ENCODE results near the gene OPCML.

Gene OPCML

DNA sequence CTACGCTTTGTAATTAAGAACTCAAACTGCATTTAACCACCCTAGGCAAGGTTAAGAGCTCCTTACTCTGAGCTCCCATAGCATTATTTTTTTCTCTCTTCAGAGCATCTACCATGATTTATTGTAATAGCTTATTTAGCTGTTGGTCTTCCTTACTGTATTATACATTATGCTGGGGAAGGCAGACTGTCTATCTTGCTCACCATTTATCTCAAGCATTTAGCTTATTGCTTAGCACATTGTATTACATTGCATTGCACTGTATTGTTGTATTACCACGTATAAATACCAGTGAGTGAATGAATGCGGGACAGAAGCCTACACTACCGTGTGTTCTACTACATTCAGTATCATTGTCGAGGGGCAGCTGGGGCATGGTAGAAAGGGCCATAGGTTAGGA is 324.3 kb downstream of the OPCML start:
- no peaks in the 10 kb centered on the region for H4K20me1 ChIP-seq (ENCODE audit: insufficient read depth)
- H3K79me2 ChIP-seq (ENCODE audit: insufficient read depth, low read depth): no peaks in the 10 kb centered on the region
- H3K4me2 ChIP-seq: no peak overlapping the region
- TF ChIP-seq, protein P1, sequence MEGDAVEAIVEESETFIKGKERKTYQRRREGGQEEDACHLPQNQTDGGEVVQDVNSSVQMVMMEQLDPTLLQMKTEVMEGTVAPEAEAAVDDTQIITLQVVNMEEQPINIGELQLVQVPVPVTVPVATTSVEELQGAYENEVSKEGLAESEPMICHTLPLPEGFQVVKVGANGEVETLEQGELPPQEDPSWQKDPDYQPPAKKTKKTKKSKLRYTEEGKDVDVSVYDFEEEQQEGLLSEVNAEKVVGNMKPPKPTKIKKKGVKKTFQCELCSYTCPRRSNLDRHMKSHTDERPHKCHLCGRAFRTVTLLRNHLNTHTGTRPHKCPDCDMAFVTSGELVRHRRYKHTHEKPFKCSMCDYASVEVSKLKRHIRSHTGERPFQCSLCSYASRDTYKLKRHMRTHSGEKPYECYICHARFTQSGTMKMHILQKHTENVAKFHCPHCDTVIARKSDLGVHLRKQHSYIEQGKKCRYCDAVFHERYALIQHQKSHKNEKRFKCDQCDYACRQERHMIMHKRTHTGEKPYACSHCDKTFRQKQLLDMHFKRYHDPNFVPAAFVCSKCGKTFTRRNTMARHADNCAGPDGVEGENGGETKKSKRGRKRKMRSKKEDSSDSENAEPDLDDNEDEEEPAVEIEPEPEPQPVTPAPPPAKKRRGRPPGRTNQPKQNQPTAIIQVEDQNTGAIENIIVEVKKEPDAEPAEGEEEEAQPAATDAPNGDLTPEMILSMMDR (conservative IDR thresholded peaks at IDR 0.05; ENCODE audit: low read depth, low read length): no peak
- H3K4me3 ChIP-seq (IDR thresholded peaks at IDR 0.05; ENCODE audit: insufficient read depth, low read depth, low read length): no peak overlapping the region
- no peak overlapping the region for H3K9ac ChIP-seq
- no peaks in the 10 kb centered on the region for H3K4me1 ChIP-seq (ENCODE audit: low read depth, poor library complexity, severe bottlenecking)
- no peaks in the 10 kb centered on the region for H3K27me3 ChIP-seq (ENCODE audit: insufficient read depth, low read depth)
- H3K27ac ChIP-seq: no peak overlapping the region
- no peak overlapping the region for H2AFZ ChIP-seq (ENCODE audit: low read depth)
- H3K36me3 ChIP-seq (ENCODE audit: insufficient read depth): no peaks in the 10 kb centered on the region

DNA sequence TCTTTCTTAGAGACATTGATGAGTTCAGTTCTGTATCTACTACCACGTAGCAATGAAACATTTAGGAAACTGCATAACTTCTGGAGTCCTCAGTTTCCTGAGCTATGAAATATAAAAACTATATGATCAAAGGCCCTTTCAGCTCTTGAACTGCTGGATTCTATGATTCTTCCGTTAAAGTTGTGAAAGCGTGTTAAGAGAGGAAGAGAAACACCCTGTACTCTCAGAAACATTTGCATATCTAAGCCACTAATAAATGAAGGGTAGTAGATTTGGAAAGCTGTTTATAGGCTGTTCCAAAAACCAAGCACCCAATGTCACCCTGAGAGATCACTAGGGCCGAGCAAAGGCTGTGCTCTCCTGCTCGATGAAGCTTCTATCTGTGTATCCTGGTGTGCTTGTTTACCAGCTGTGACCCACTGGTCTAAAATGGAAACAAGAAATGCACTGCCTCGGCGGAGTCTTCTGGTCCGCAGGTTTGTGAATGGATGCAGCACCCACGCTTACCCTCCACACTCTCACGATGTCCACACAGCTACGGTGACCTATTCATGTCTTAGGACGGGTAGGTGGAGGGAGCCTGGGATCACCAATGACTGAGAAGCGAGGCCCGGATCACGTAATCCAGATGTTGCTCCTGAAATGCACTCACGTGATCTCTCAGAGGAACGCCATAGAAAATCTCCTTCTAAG is 325.8 kb downstream of the OPCML start:
- Histone ChIP-seq H3K4me1 (ENCODE audit: low read depth, poor library complexity, severe bottlenecking) (no peaks in the 10 kb centered on the region), H3K36me3 (ENCODE audit: insufficient read depth) (no peaks in the 10 kb centered on the region), H3K27me3 (ENCODE audit: insufficient read depth, low read depth) (no peaks in the 10 kb centered on the region), H3K9ac (no peak overlapping the region), H3K4me2 (no peak overlapping the region), H4K20me1 (ENCODE audit: insufficient read depth) (no peaks in the 10 kb centered on the region), H3K4me3 (IDR thresholded peaks at IDR 0.05; ENCODE audit: insufficient read depth, low read depth, low read length) (no peak overlapping the region), H3K79me2 (ENCODE audit: insufficient read depth, low read depth) (no peaks in the 10 kb centered on the region), H3K27ac (no peak overlapping the region), H2AFZ (ENCODE audit: low read depth) (no peak overlapping the region)
- TF ChIP-seq, protein P1 (conservative IDR thresholded peaks at IDR 0.05; ENCODE audit: low read depth, low read length): no peak

DNA sequence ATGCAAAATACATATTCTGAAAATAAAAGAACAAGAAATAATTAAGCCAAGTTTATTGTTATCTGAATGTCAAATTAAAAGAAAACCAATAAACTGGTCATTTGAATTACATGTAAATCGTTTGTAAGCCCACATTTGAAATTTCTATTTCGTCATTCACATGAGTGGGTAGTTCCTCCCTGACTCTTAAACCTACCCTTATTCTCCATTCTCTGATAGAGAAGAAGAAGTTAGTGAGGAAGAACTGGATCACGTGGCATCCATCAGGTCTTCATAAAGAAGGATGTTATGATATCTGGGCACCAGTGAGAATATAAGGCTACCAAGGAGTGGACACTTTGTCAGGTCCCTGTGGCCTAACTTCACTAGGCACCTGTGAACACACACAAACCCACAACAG is 328.1 kb downstream of the OPCML start:
- Histone ChIP-seq H3K27me3 (ENCODE audit: insufficient read depth, low read depth) (no peaks in the 10 kb centered on the region), H3K4me3 (IDR thresholded peaks at IDR 0.05; ENCODE audit: insufficient read depth, low read depth, low read length) (no peak overlapping the region), H3K4me1 (ENCODE audit: low read depth, poor library complexity, severe bottlenecking) (no peaks in the 10 kb centered on the region), H3K9ac (no peak overlapping the region), H3K4me2 (no peak overlapping the region), H3K36me3 (ENCODE audit: insufficient read depth) (no peaks in the 10 kb centered on the region), H3K79me2 (ENCODE audit: insufficient read depth, low read depth) (no peaks in the 10 kb centered on the region), H4K20me1 (ENCODE audit: insufficient read depth) (no peaks in the 10 kb centered on the region), H3K27ac (no peak overlapping the region), H2AFZ (ENCODE audit: low read depth) (no peak overlapping the region)
- TF ChIP-seq, protein P1 (conservative IDR thresholded peaks at IDR 0.05; ENCODE audit: low read depth, low read length): no peak

DNA sequence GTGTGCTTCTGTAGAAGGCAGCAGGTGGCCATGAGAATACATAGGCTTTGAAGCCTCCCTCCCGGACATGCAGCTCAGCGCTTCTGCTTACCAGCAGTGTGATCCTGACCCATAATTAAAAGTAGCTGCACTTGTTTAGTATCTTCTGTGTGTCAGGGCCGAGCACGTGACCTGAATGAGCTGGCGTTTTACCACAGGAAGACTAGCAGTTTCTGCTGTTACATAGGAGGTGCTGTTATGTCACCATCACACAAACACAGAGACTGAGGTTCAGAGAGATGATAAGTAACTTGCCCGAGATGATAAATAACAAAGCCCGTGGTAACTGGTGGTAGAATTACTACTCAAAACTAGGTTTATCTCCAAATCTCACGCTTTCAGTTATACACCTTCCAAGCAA is 329.5 kb downstream of the OPCML start:
- Histone ChIP-seq H3K36me3 (ENCODE audit: insufficient read depth) (no peaks in the 10 kb centered on the region), H2AFZ (ENCODE audit: low read depth) (no peak overlapping the region), H3K79me2 (ENCODE audit: insufficient read depth, low read depth) (no peaks in the 10 kb centered on the region), H3K4me3 (IDR thresholded peaks at IDR 0.05; ENCODE audit: insufficient read depth, low read depth, low read length) (no peak overlapping the region), H3K27ac (no peak overlapping the region), H3K9ac (no peak overlapping the region), H4K20me1 (ENCODE audit: insufficient read depth) (no peaks in the 10 kb centered on the region), H3K27me3 (ENCODE audit: insufficient read depth, low read depth) (no peaks in the 10 kb centered on the region), H3K4me2 (no peak overlapping the region), H3K4me1 (ENCODE audit: low read depth, poor library complexity, severe bottlenecking) (no peaks in the 10 kb centered on the region)
- TF ChIP-seq, protein P1 (conservative IDR thresholded peaks at IDR 0.05; ENCODE audit: low read depth, low read length): no peak

All from KMS-11 (cell line).